Neural cell (in vitro differentiated cells): ENCODE results near the gene FH.

Source experiments
- CTCF ChIP-seq: fragments of 450-650 bp; IDR thresholded peaks from 2 replicates; pipeline ENCODE4 v1.5.1; 2014; ENCODE audit warnings: antibody characterized with exemption, mild to moderate bottlenecking, moderate library complexity; ENCODE audit not compliant: poor library complexity, severe bottlenecking
- EZH2 ChIP-seq: fragments of 200-600, 300-800 bp; shearing (Covaris generic), sonication (generic); IDR thresholded peaks from 2 replicates; pipeline ENCODE4 v1.6.1; 2014; ENCODE audit warnings: antibody characterized with exemption, low read length, borderline replicate concordance, mild to moderate bottlenecking; ENCODE audit not compliant: insufficient read depth, poor library complexity, severe bottlenecking
- MXI1 ChIP-seq: fragments of 450-650 bp; conservative IDR thresholded peaks from 2 replicates; pipeline ENCODE4 v1.6.1; 2014; ENCODE audit warnings: antibody characterized with exemption, mild to moderate bottlenecking; ENCODE audit not compliant: poor library complexity, severe bottlenecking
- POLR2AphosphoS5 ChIP-seq: IDR thresholded peaks from 2 replicates; pipeline ENCODE4 v1.6.1; 2012
- RAD21 ChIP-seq: fragments of 450-650 bp; conservative IDR thresholded peaks from 2 replicates; pipeline ENCODE4 v1.6.1; 2014; ENCODE audit warnings: antibody characterized with exemption, mild to moderate bottlenecking, moderate library complexity
- REST ChIP-seq: IDR thresholded peaks from 2 replicates; pipeline ENCODE4 v1.6.1; 2012; ENCODE audit warnings: borderline replicate concordance
- SMC3 ChIP-seq: fragments of 450-650 bp; conservative IDR thresholded peaks from 2 replicates; pipeline ENCODE4 v1.6.1; 2014; ENCODE audit warnings: antibody characterized with exemption, mild to moderate bottlenecking, moderate library complexity; ENCODE audit not compliant: poor library complexity
- TAF1 ChIP-seq: IDR thresholded peaks from 2 replicates; pipeline ENCODE4 v1.6.1; 2012; ENCODE audit warnings: low read depth

GRCh38 chr1:241531195-241532161 lies 11.9 kb upstream of the FH start:
- TF ChIP-seq EZH2, result no peak
- TF ChIP-seq POLR2AphosphoS5, result no peak
- TF ChIP-seq CTCF, result peak; percentile 82
- TF ChIP-seq MXI1, result no peak
- no peak for TF ChIP-seq REST
- peak; percentile 83 for TF ChIP-seq RAD21
- no peak for TF ChIP-seq TAF1
- TF ChIP-seq SMC3, result peak; percentile 85
